BJ (cell line): Measurements from ENCODE around the gene ALDH1A2. TPM values are rescaled to one million over a fixed set of nuclear protein-coding genes. Genes with fewer than 3 reads are reported as not detected.

Source experiments
- CTCF ChIA-PET: fragments of 350-600 bp; formaldehyde crosslinking; extraction: SDS; loops from one replicate; lab custom pipeline; 2021; ENCODE audit warnings: antibody characterized with exemption, inconsistent platforms; lab: Yijun Ruan, JAX
- POLR2A ChIA-PET: fragments of 300-600 bp; sonication (Branson Sonifier 250); formaldehyde crosslinking; extraction: SDS; loops from one replicate; lab custom pipeline; 2021; ENCODE audit warnings: antibody characterized with exemption; lab: Charles Lee
- DNase-seq: peaks from one replicate; pipeline ENCODE4 v3.0.0-alpha.2; 2011; ENCODE audit warnings: low read depth
- H3K27me3 ChIP-seq: 2 replicates; pipeline ENCODE4 v1.6.0; 2011; ENCODE audit warnings: low read length; ENCODE audit not compliant: control insufficient read depth, insufficient read depth
- H3K36me3 ChIP-seq: 2 replicates; pipeline ENCODE4 v1.5.1; 2011; ENCODE audit warnings: low read length; ENCODE audit not compliant: control insufficient read depth, insufficient read depth
- H3K4me3 ChIP-seq: 2 replicates; pipeline ENCODE4 v1.5.1; 2011; ENCODE audit warnings: low read depth, mild to moderate bottlenecking, control low read depth, low read length
- polyA plus RNA-seq: library from polyadenylated mRNA; depleted of rRNA; stranded (reverse); fragments of >200 nt; gene quantifications from 2 replicates; pipeline ENCODE4 v1.2.3, GENCODE V29; 2011
- TF ChIP-seq, protein P1 (sequence below): IDR thresholded peaks from 2 replicates; pipeline ENCODE4 v1.5.1; 2011; ENCODE audit warnings: low read depth, mild to moderate bottlenecking, control low read depth, inconsistent platforms, low read length, moderate library complexity; ENCODE audit not compliant: insufficient read depth

Gene ALDH1A2
- polyA plus RNA-seq, 1 experiment, result 0.50 TPM

DNA sequence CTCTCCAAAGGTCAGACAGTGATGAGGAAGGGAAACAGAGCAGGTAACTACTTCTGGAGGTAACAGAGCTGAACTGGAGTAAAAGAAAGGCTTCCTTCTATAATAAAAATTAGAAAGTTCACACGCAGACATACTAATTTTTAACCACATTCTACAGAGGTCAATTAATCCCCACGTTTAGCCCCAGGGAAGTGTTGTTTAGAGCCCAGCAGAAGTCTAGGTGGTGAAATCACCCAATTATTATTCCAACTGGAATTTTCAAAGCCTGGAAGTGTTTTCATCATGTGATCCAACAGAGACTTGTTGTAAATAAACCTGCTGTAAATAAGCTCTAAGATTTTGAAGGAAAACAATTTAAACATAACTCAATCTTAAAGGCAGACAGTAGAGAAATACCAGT lies 6.8 kb downstream of the ALDH1A2 start:
- Histone ChIP-seq H3K4me3 (no peak overlapping the region), H3K36me3 (no peaks in the 10 kb centered on the region), H3K27me3 (peaks cover 9% of the 10 kb centered on the region)
- CTCF ChIA-PET, result interaction anchor here (1.2 to 1.9 kb wide), 3 partner anchors 8 to 16 kb away, joined by 4 to 8 read pairs (median 8); no protein-coding TSS in a partner anchor
- POLR2A ChIA-PET, result no interaction called here
- TF ChIP-seq, protein P1, sequence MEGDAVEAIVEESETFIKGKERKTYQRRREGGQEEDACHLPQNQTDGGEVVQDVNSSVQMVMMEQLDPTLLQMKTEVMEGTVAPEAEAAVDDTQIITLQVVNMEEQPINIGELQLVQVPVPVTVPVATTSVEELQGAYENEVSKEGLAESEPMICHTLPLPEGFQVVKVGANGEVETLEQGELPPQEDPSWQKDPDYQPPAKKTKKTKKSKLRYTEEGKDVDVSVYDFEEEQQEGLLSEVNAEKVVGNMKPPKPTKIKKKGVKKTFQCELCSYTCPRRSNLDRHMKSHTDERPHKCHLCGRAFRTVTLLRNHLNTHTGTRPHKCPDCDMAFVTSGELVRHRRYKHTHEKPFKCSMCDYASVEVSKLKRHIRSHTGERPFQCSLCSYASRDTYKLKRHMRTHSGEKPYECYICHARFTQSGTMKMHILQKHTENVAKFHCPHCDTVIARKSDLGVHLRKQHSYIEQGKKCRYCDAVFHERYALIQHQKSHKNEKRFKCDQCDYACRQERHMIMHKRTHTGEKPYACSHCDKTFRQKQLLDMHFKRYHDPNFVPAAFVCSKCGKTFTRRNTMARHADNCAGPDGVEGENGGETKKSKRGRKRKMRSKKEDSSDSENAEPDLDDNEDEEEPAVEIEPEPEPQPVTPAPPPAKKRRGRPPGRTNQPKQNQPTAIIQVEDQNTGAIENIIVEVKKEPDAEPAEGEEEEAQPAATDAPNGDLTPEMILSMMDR, result no peak
- DNase-seq, result no peak

DNA sequence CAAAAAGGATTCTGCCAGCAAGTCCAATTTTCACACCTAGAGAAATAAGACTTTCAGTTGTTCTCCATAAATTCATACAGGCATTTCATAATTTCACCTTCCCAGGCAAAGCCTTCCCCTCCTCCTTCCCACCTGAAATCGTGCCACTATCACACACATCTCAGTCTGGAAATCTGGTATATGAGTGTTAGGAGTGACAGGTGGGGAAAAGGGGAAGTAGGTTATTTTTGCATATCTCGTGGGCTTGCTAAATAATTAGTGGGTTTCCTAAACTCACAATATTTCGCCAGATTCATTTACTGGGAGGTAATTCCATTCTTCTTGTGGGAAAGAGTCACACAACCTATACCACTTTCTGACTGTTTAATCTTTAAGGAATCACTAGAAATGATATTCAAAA lies 7.4 kb downstream of the ALDH1A2 start:
- Histone ChIP-seq H3K27me3 (peaks cover 8% of the 10 kb centered on the region), H3K4me3 (no peak overlapping the region), H3K36me3 (no peaks in the 10 kb centered on the region)
- TF ChIP-seq, protein P1, result no peak
- ChIA-PET POLR2A (no interaction called here), CTCF (interaction anchor here (1.2 to 1.6 kb wide), 6 partner anchors 9 to 192 kb away, joined by 3 to 8 read pairs (median 4); no protein-coding TSS in a partner anchor)
- DNase-seq, result no peak

DNA sequence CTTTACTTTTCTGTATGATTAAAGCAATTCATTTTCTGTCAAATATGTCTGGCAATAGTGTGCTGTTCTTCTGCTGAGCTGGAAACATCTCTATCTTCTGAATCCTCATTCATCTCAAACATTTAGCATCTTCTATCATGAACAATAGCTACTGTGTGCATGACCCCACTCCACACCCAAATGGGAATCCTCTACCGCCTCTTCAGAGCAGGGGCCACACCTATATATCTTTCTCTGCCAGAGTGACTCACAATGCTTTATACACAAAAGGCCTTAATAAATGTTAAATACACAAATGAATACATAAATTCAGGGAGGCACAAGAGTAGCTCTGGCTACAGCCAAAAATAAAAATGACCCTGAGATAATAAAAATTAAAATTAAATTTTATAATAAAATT lies 8.0 kb downstream of the ALDH1A2 start:
- POLR2A ChIA-PET, result no interaction called here
- no peak overlapping the region for H3K4me3 ChIP-seq
- H3K27me3 ChIP-seq, result peaks cover 8% of the 10 kb centered on the region
- TF ChIP-seq, protein P1, result no peak
- H3K36me3 ChIP-seq, result no peaks in the 10 kb centered on the region
- CTCF ChIA-PET, result interaction anchor here (1.2 to 1.6 kb wide), 6 partner anchors 9 to 191 kb away, joined by 3 to 8 read pairs (median 4); no protein-coding TSS in a partner anchor
- DNase-seq, result no peak

DNA sequence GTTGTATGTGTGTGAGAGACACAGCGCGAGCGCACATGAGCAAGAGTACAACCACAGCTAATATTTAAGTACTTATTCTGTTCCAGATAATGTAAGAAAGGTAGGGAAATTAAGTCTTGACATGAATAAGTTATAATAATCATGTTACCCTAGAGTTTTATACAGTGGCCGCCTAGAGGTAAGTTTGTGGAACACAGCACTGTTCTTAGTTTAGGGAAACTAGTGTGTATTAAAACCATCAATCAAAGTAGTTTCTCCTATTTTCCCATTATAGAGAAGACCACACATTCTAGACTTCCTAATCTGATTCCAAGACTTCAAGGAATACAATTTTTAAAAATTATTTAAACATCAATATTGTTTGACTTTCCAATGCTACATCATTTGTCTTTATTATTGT lies 9.5 kb downstream of the ALDH1A2 start:
- Histone ChIP-seq H3K36me3 (no peaks in the 10 kb centered on the region), H3K27me3 (peaks cover 6% of the 10 kb centered on the region), H3K4me3 (no peak overlapping the region)
- DNase-seq, result no peak
- TF ChIP-seq, protein P1, result peak; percentile 19; the same call in 1 of the 2 replicates
- CTCF ChIA-PET, result interaction anchor here (1.3 kb wide), 1 partner anchor 10 kb away, joined by 3 read pairs; no protein-coding TSS in a partner anchor
- POLR2A ChIA-PET, result no interaction called here

DNA sequence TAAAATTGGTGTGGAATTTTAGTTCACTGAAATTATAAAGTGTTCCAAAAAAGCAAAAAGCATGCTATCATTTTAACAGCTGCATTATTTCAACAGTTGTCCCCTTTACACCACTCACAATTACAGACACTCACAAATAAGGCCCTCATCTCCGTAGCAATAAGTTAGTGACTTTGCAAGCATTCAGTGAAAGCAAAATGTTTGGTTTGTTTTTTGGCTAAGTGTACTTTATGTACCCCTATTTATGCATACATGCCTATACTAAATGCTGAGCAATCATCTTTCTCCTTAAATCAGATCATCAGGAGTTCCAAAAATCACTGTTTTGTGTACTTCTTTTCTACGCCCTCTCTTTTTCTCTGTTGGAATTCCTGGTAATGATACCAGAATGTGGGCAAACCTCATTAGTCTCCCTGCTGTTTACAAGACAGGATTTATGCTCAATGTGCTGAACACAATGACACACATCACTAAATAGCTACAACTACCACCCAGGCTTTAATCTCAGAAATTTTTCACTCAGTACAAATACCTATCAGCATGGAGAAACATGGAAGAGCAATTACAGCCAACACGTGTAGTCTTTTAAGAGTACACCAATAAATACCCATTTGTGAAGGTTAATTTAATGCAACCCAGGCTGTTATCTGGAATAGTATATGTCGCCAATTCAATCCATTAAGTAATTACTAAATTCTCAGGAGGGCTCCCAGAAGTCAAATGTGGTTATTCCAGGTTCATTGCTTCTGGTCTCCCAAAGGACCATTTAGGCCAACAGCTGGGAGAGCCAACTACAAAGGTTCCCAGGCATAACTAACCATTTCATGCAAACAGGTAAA lies 12.0 kb downstream of the ALDH1A2 start:
- ChIA-PET CTCF (interaction anchor here (0.6 to 0.8 kb wide), 2 partner anchors 16 to 169 kb away, joined by 3 read pairs; no protein-coding TSS in a partner anchor), POLR2A (no interaction called here)
- no peak overlapping the region for H3K4me3 ChIP-seq
- TF ChIP-seq, protein P1, result no peak
- no peaks in the 10 kb centered on the region for H3K36me3 ChIP-seq
- no peak for DNase-seq
- peaks cover 5% of the 10 kb centered on the region for H3K27me3 ChIP-seq
